ENCODE data around the gene CYTH3. TPM values are rescaled to one million over a fixed set of nuclear protein-coding genes. Genes with fewer than 3 reads are reported as not detected.
"Not testable (repeated sequence)": the region's sequence is repeated elsewhere in the genome, so short reads cannot be mapped to it uniquely, and the experiment has no call there.

CYTH3 gene
- total RNA-seq, 1 donor = 33.2 TPM

DNA sequence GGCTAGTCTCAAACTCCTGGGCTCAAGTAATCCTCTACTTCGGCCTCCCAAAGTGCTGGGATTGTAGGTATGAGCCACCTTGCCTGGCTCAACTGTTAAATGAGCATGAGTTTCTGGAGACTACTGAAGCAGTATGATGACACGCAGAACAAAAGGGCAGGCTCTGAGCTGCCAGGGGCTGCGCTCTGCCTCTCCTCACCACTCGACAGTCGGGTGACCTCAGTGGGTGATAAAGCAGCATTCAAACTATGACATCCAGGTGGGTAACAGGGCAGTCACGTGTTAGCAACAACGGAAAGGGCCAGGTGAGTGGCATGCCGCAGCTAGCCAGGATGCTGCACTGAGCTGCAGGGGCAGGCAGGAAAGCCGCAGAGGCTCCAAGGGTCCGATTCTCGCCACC lies 71.5 kb downstream of the CYTH3 start:
- no peak for DNase-seq (ENCODE audit: low read depth)
- H3K4me3 ChIP-seq (ENCODE audit: low read depth, low read length) = no peak overlapping the region
- TF ChIP-seq, protein P1, sequence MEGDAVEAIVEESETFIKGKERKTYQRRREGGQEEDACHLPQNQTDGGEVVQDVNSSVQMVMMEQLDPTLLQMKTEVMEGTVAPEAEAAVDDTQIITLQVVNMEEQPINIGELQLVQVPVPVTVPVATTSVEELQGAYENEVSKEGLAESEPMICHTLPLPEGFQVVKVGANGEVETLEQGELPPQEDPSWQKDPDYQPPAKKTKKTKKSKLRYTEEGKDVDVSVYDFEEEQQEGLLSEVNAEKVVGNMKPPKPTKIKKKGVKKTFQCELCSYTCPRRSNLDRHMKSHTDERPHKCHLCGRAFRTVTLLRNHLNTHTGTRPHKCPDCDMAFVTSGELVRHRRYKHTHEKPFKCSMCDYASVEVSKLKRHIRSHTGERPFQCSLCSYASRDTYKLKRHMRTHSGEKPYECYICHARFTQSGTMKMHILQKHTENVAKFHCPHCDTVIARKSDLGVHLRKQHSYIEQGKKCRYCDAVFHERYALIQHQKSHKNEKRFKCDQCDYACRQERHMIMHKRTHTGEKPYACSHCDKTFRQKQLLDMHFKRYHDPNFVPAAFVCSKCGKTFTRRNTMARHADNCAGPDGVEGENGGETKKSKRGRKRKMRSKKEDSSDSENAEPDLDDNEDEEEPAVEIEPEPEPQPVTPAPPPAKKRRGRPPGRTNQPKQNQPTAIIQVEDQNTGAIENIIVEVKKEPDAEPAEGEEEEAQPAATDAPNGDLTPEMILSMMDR (IDR thresholded peaks at IDR 0.05; ENCODE audit: insufficient read depth, low read depth, low read length) = no peak

DNA sequence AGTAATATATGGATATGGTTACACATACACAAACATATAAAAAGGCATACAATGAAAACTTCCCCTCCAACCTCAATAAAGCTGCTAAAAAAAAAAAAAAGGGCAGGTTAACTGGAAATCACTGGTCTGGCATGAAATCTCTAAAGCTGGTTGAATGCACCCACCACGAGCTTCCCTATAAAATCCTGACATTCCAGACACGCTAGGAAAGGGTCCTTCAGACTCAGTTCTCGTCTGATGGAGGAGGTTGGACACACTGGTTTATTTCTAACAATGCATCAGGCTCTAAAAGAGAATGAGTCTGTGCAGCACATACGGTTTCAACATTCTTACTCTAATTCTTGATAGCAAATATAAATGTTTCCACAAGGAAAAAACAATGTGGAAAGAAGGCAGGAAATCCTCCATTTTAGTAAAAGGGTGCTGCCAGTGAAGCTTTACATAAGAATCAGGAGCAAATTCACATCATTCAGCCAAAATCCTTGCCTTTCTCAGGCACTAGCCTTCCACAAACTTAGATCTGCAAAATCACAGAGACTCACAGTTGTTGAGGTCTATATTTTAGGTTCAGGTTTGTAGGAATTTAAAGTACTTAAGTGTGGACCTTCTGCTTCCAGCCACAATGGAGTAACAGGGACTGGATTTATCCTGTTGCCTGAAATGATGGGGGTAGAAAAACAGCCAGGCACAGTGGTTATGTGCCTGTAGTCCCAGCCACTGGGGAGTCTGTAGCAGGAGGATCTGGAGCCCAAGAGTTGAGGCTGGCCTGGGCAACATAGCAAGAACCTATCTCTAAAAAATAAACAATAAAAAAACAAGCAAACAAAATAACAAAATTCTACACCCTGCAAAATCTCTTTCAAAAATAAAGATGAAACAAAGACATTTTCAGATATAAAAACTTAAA lies 73.5 kb downstream of the CYTH3 start:
- TF ChIP-seq, protein P1 (IDR thresholded peaks at IDR 0.05; ENCODE audit: insufficient read depth, low read depth, low read length) = no peak
- DNase-seq (ENCODE audit: low read depth) = no peak
- H3K4me3 ChIP-seq (ENCODE audit: low read depth, low read length) = no peak overlapping the region

DNA sequence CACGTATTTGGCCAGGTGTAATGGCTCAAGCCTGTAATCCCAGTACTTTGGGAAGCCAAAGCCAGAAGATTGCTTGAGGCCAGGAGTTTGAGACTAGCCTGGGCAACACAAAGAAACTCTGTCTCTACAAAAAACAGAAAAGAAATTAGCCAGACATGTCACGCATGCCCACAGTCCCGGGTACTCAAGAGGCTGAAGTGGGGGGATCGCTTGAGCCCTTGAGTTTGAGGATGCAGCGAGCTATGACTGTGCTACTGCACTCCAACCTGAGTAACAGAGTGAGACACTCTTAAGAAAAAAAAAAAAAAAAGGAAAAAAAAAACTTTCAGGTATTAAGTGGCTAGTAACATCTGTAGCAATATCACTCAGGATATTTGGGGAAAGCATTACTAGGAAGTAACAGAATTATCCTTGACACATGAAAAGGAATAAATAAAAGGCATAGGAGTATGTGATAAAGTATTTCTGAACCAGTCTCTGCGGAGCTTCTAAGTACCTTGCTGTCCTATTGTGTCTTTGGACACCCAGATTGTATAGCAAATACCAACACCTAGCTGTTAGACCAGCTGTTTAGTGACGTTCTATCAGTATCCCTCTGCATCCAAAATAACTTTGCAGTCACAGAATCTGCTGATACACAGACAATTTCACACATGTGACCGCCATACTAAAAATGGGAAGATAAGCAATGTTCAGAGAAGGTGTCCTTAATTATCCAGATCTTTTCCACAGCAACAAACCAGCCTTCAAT lies 74.4 kb downstream of the CYTH3 start:
- DNase-seq (ENCODE audit: low read depth) = no peak
- TF ChIP-seq, protein P1 (IDR thresholded peaks at IDR 0.05; ENCODE audit: insufficient read depth, low read depth, low read length) = no peak
- H3K4me3 ChIP-seq (ENCODE audit: low read depth, low read length) = no peak overlapping the region

DNA sequence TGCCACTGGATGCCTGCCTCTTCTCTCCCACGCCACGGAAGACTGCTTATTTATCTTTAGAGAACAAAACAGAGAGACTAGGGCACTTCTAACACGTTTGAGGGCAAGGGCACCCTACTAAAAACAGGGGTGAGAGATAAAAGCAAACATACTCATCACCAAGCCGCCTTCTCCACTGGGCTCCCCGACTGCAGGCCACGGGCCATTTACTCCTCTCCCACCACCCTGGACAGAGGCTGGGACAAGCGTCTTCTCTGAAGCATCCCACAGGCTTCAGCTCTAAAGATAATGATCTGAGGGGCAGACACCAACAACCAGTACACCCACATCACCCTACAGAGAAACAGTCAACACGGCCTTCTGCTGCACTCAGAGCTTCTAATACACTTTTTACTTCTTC lies 78.7 kb downstream of the CYTH3 start:
- H3K4me3 ChIP-seq (ENCODE audit: low read depth, low read length) = no peak overlapping the region
- DNase-seq (ENCODE audit: low read depth) = no peak
- TF ChIP-seq, protein P1 (IDR thresholded peaks at IDR 0.05; ENCODE audit: insufficient read depth, low read depth, low read length) = no peak

DNA sequence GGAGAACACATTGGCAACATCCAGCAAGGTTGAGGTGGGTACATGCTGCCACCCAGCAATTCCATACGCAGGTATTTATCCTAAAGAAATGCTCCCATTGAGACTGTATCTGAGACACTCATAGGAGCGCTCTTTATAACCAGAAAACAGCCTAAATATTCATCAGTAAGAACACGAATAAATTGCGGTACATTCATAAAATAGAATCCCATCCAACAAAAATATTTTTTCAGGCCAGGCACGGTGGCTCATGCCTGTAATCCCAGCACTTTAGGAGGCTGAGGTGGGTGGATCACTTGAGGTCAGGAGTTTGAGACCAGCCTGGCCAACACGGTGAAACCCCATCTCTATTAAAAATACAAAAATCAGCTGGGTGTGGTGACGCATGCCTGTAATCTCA lies 81.9 kb downstream of the CYTH3 start:
- not testable (repeated sequence) for H3K4me3 ChIP-seq (ENCODE audit: low read depth, low read length); DNase-seq (ENCODE audit: low read depth)

DNA sequence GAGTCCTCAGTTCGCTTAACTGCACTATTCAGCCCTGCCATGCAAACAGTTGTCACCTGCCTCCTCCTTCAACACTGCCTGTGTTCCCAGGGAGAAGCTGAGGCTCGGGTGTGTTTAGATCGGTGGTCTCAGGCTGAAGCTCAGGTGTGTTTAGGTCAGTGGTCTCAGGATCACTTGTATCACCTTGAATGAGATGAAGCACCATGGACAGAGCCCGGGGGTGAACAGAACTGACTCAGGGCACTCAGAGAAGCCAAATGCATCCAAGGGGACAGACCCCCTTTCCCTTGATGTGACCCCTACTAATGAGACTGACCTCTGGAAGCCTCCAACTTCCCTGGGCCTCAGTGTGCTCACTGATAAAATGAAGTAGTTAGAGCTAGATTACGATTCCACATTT lies 84.0 kb downstream of the CYTH3 start:
- no peak overlapping the region for H3K4me3 ChIP-seq (ENCODE audit: low read depth, low read length)
- no peak for DNase-seq (ENCODE audit: low read depth)
- TF ChIP-seq, protein P1 (IDR thresholded peaks at IDR 0.05; ENCODE audit: insufficient read depth, low read depth, low read length) = no peak

DNA sequence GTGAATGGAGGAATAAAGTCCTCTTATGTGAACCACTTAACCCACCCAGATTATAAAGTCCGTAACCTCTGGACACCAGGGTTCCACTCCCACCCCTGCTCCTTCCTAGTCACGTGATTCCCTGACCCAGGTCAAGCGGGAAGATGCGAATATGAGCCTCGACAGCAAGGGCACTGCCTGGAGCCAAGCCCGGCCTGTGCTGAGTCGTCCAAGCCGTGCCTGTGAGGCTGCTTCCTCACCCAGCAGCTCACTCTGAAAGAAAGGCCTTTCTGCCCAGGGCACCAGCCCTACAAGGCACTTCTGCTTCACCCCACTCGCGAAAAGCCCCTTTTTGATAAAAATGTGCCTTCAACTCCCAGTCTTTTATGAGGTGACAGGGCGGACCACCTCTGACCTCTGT lies 85.8 kb downstream of the CYTH3 start:
- DNase-seq (ENCODE audit: low read depth) = no peak
- TF ChIP-seq, protein P1 (IDR thresholded peaks at IDR 0.05; ENCODE audit: insufficient read depth, low read depth, low read length) = no peak
- H3K4me3 ChIP-seq (ENCODE audit: low read depth, low read length) = no peak overlapping the region
